ENCODE measurements around the gene MRAS. TPM values are rescaled to one million over a fixed set of nuclear protein-coding genes. Genes with fewer than 3 reads are reported as not detected.
"Not testable (repeated sequence)": the region's sequence is repeated elsewhere in the genome, so short reads cannot be mapped to it uniquely, and the experiment has no call there.

MRAS gene
- total RNA-seq, 1 experiment from 2014 or later: 2.4 TPM

DNA sequence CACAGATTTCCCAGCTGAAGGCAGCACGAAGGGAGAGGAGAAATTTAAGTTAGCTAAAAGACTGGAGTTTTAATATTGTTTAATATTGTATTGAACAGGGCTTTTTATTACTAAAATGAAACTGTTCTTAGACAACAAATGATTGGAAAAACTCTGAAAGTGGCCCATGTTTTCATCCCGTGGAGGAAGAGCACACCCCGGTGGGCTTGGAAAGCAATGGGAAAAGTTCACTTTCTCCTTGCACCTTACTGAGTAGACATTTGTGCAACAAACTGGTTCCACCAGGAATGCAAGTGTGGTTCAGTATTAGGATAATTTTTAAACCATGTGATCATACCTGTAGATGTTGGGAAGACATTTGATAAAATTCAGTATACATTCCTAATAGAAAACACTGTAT is 77.8 kb downstream of the MRAS start:
- H3K79me2 ChIP-seq (ENCODE audit: low read depth): no peaks in the 10 kb centered on the region
- no peaks in the 10 kb centered on the region for H3K9me3 ChIP-seq (ENCODE audit: insufficient read depth, low read depth)
- H3K27ac ChIP-seq: no peak overlapping the region
- intact Hi-C loops (cut with micrococcal nuclease; ENCODE audit: unreplicated experiment): loop anchor here (10.0 kb wide), 1 partner anchor 361 kb away; no protein-coding TSS in a partner anchor
- DNase-seq: peak in 1 of 2 experiments; percentile 42
- H2AFZ ChIP-seq: no peak overlapping the region
- no peaks in the 10 kb centered on the region for H3K36me3 ChIP-seq (ENCODE audit: low read depth)
- H3K9me2 ChIP-seq (ENCODE audit: insufficient read depth): no peaks in the 10 kb centered on the region
- no peaks in the 10 kb centered on the region for H4K20me1 ChIP-seq (ENCODE audit: insufficient read depth)
- POLR2A ChIA-PET (ENCODE audit: unreplicated experiment): no interaction called here
- H3K4me1 ChIP-seq (replicated peaks; ENCODE audit: insufficient read depth): no peaks in the 10 kb centered on the region
- no peaks in the 10 kb centered on the region for H3F3A ChIP-seq (ENCODE audit: insufficient read depth, low read depth)
- H3K4me3 ChIP-seq: no peak overlapping the region
- TF ChIP-seq, protein P1, sequence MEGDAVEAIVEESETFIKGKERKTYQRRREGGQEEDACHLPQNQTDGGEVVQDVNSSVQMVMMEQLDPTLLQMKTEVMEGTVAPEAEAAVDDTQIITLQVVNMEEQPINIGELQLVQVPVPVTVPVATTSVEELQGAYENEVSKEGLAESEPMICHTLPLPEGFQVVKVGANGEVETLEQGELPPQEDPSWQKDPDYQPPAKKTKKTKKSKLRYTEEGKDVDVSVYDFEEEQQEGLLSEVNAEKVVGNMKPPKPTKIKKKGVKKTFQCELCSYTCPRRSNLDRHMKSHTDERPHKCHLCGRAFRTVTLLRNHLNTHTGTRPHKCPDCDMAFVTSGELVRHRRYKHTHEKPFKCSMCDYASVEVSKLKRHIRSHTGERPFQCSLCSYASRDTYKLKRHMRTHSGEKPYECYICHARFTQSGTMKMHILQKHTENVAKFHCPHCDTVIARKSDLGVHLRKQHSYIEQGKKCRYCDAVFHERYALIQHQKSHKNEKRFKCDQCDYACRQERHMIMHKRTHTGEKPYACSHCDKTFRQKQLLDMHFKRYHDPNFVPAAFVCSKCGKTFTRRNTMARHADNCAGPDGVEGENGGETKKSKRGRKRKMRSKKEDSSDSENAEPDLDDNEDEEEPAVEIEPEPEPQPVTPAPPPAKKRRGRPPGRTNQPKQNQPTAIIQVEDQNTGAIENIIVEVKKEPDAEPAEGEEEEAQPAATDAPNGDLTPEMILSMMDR (conservative IDR thresholded peaks at IDR 0.05): peak; percentile 39
- no peak for TF ChIP-seq EZH2 (IDR thresholded peaks at IDR 0.05; ENCODE audit: low read depth)
- H3K27me3 ChIP-seq (ENCODE audit: insufficient read depth, low read depth): no peaks in the 10 kb centered on the region
- no peak overlapping the region for H3K4me2 ChIP-seq
- CTCF ChIA-PET: no interaction called here
- BruUV-seq (replicated peaks): no TSS peak

DNA sequence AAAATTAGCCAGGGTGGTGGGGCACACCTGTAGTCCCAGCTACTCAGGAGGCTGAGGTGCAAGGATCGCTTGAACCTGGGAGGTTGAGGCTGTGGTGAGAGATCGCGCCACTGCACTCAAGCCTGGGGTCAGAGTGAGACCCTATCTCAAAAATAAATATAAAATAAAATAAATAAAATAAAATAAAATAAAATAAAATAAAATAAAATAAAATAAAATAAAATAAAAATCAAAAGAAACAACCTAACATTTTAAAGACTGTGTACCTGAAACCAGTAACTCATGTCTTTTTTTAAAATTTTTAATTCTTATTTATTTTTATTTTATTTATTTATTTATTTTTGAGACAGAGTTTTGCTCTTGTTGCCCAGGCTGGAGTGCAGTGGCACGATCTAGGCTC is 78.4 kb downstream of the MRAS start:
- H3K27me3 ChIP-seq (ENCODE audit: insufficient read depth, low read depth); H4K20me1 ChIP-seq (ENCODE audit: insufficient read depth); H3F3A ChIP-seq (ENCODE audit: insufficient read depth, low read depth); H3K79me2 ChIP-seq (ENCODE audit: low read depth); H3K4me1 ChIP-seq (replicated peaks; ENCODE audit: insufficient read depth); H3K9me2 ChIP-seq (ENCODE audit: insufficient read depth); DNase-seq; H2AFZ ChIP-seq; H3K4me3 ChIP-seq; H3K36me3 ChIP-seq (ENCODE audit: low read depth); H3K4me2 ChIP-seq; H3K9me3 ChIP-seq (ENCODE audit: insufficient read depth, low read depth); BruUV-seq (replicated peaks); POLR2A ChIA-PET (ENCODE audit: unreplicated experiment); H3K27ac ChIP-seq: not testable (repeated sequence)
- intact Hi-C loops (cut with micrococcal nuclease; ENCODE audit: unreplicated experiment): loop anchor here (10.0 kb wide), 1 partner anchor 362 kb away; no protein-coding TSS in a partner anchor
- CTCF ChIA-PET: interaction anchor here (0.5 kb wide), 1 partner anchor 490 kb away, joined by 5 read pairs; no protein-coding TSS in a partner anchor

DNA sequence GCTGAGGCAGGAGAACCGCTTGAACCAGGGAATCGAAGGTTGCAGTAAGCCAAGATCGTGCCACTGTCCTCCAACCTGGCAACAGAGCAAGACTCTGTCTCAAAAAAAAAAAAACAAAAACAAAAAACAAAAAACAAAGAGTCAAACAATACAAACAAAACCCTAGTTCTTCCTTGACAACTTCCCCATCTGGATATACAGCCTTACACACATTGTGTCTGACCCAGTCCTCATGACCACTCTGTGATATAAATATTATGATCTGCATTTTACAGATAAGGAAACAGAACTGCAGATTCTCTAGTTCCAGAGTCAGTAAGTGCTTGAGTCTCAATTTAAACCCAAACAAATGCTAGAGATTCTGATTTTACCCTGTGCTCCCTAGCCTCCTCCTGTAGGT is 81.3 kb downstream of the MRAS start:
- ChIA-PET CTCF (no interaction called here), POLR2A (ENCODE audit: unreplicated experiment) (no interaction called here)
- no peak overlapping the region for H3K27ac ChIP-seq
- H3K4me1 ChIP-seq (replicated peaks; ENCODE audit: insufficient read depth): no peaks in the 10 kb centered on the region
- intact Hi-C loops (cut with micrococcal nuclease; ENCODE audit: unreplicated experiment): loop anchor here (5.0 to 10.0 kb wide), 2 partner anchors 163 to 365 kb away; partner anchors contain the start of gene CEP70
- DNase-seq: no peak
- H3K4me3 ChIP-seq: no peak overlapping the region
- H3K4me2 ChIP-seq: no peak overlapping the region
- no peaks in the 10 kb centered on the region for H3K9me2 ChIP-seq (ENCODE audit: insufficient read depth)
- no peak overlapping the region for H2AFZ ChIP-seq
- H4K20me1 ChIP-seq (ENCODE audit: insufficient read depth): no peaks in the 10 kb centered on the region
- H3K36me3 ChIP-seq (ENCODE audit: low read depth): no peaks in the 10 kb centered on the region
- H3K9me3 ChIP-seq (ENCODE audit: insufficient read depth, low read depth): peaks cover 6% of the 10 kb centered on the region; the same call in 1 of the 2 replicates
- H3K27me3 ChIP-seq (ENCODE audit: insufficient read depth, low read depth): no peaks in the 10 kb centered on the region
- no TSS peak for BruUV-seq (replicated peaks)
- H3K79me2 ChIP-seq (ENCODE audit: low read depth): no peaks in the 10 kb centered on the region
- TF ChIP-seq, protein P1 (conservative IDR thresholded peaks at IDR 0.05): no peak
- TF ChIP-seq EZH2 (IDR thresholded peaks at IDR 0.05; ENCODE audit: low read depth): no peak
- peaks cover 6% of the 10 kb centered on the region for H3F3A ChIP-seq (ENCODE audit: insufficient read depth, low read depth)
